Liver (tissue), 3 donors: Measurements from ENCODE around the gene KRTAP3-3.

Experiments
- ATF3 ChIP-seq: IDR thresholded peaks from 2 replicates; pipeline ENCODE4 v1.6.1; 2016; ENCODE audit warnings: antibody characterized with exemption
- CTCF ChIP-seq: fragments of 150-350 bp; IDR thresholded peaks from 2 replicates; pipeline ENCODE4 v1.5.1; 2017; ENCODE audit warnings: improper control_type of control experiment, low read depth, low read length; ENCODE audit not compliant: missing input control
- EGR1 ChIP-seq, 2 donors: IDR thresholded peaks; 2 replicates each; pipeline ENCODE4 v1.6.1; 2016 to 2018; ENCODE audit warnings: antibody characterized with exemption in 2 of 2, low read depth in 2 of 2
- FOXA2 ChIP-seq: IDR thresholded peaks from 2 replicates; pipeline ENCODE4 v1.6.1; 2016; ENCODE audit warnings: antibody characterized with exemption
- JUND ChIP-seq, 2 donors: IDR thresholded peaks; 2 replicates each; pipeline ENCODE4 v1.6.1; 2016; ENCODE audit warnings: antibody characterized with exemption in 2 of 2
- MAX ChIP-seq: IDR thresholded peaks from 2 replicates; pipeline ENCODE4 v1.6.1; 2016; ENCODE audit warnings: antibody characterized with exemption
- NR2F2 ChIP-seq: IDR thresholded peaks from 2 replicates; pipeline ENCODE4 v1.6.1; 2016; ENCODE audit warnings: antibody characterized with exemption
- RAD21 ChIP-seq, 2 donors: IDR thresholded peaks; 2 replicates each; pipeline ENCODE4 v1.6.1; 2016; ENCODE audit warnings: antibody characterized with exemption in 2 of 2, mild to moderate bottlenecking in 2 of 2
- REST ChIP-seq: IDR thresholded peaks from 2 replicates; pipeline ENCODE4 v1.6.1; 2016; ENCODE audit warnings: antibody characterized with exemption, mild to moderate bottlenecking
- TAF1 ChIP-seq: conservative IDR thresholded peaks from 2 replicates; pipeline ENCODE4 v1.6.1; 2016; ENCODE audit warnings: antibody characterized with exemption, mild to moderate bottlenecking
- ZBTB33 ChIP-seq: IDR thresholded peaks from 2 replicates; pipeline ENCODE4 v1.6.1; 2016; ENCODE audit warnings: antibody characterized with exemption
- donor health status: healthy.
- donor health status: healthy.

- no peak for TF ChIP-seq CTCF
- TF ChIP-seq EGR1 (IDR thresholded peaks at IDR 0.05; ENCODE audit: low read depth in 2 of 2) = no peak
- TF ChIP-seq MAX = no peak
- TF ChIP-seq ZBTB33 = no peak
- no peak for TF ChIP-seq FOXA2
- no peak for TF ChIP-seq ATF3
- no peak for TF ChIP-seq JUND (IDR thresholded peaks at IDR 0.05)
- no peak for TF ChIP-seq TAF1
- no peak for TF ChIP-seq NR2F2
- no peak for TF ChIP-seq RAD21 (IDR thresholded peaks at IDR 0.05)
- no peak for TF ChIP-seq REST
These were observed 26.4 kb upstream of the KRTAP3-3 start for GRCh38 chr17:41020336-41020735.
